NCI-H2171 (cell line): ENCODE measurements around the gene PLOD1.
"Not testable (repeated sequence)": the region's sequence is repeated elsewhere in the genome, so short reads cannot be mapped to it uniquely, and the experiment has no call there.

Experiments
- DNase-seq: peaks from one replicate; lab custom pipeline; 2025; lab: John Stamatoyannopoulos, UW

PLOD1 gene

DNA sequence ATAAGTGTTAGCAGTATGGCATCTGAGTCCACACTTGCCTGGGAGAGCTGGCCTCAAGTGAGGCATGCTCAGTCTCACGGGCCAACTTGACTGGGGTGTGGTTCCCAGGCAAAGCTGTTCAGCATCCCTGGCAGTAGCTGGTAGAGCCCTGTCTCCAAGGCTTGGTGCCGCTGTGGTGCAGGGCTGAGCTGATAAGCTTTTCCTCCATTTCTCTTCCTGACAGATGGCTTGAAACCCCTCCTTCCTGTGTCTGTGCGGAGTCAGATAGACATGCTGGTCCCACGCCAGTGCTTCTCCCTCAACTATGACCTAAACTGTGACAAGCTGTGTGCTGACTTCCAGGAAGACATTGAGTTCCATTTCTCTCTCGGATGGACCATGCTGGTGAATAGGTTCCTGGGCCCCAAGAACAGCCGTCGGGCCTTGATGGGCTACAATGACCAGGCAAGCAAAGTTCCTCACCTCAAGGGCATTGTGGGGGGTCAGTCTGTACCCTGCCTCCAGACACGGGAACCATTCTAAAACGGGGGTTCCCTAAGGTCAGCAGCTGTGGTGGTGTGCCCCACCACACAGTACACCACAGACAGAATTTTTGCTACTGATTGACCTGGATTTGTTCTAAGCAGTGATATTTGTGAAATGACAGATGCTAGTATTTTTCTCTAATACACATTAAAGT, 71.1 kb downstream of the PLOD1 start:
- DNase-seq: no peak

DNA sequence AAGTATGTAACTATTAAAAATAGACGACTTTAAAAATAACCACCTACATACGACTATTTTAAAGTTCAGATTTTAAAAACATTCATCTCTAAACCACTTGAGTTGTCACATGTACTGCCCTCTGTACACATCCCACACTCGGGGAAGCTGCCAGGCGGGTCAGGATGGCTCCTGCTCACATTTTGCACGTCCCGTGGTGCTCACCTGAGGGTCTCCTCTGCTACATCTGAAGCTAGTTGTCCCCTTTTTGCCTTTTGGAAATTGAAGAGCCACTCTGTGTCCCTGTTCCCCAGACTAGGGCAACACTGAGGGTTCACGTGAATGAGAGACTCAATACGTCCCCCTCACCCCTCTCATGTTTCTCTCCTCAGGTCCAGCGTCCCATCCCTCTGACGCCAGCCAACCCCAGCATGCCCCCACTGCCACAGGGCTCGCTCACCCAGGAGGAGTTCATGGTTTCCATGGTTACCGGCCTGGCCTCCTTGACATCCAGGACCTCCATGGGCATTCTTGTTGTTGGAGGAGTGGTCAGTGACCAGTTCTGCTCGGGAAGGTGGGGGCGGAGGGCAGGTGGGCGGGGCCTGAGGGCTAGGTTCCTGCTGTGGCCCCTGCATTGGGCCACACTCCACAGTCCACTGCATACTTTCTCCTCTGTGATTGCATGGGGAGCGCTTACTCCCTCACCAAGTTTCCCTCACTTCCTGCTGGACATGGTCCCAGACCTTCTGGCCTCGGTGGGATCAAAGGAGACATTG, 71.8 kb downstream of the PLOD1 start:
- no peak for DNase-seq

DNA sequence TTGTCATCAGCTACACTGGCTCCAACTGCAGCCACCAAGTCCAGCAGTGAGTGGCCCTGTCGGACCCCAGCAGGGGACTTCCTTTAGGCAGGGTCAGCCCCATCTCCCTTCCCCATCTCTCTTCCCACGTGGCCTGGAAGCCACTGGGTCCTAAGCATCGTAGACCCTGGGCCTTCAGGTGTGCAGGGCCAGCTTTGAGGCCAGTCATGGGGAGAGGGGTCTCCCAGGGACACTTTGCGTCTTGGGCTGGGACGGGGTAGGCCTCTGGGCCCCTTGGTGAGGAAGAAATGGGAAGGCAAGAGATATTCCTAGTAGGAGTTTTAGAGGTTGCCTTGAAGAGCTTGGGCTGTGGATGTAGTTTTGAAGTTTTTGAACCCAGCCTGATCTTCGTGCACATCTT, 72.7 kb downstream of the PLOD1 start:
- no peak for DNase-seq

DNA sequence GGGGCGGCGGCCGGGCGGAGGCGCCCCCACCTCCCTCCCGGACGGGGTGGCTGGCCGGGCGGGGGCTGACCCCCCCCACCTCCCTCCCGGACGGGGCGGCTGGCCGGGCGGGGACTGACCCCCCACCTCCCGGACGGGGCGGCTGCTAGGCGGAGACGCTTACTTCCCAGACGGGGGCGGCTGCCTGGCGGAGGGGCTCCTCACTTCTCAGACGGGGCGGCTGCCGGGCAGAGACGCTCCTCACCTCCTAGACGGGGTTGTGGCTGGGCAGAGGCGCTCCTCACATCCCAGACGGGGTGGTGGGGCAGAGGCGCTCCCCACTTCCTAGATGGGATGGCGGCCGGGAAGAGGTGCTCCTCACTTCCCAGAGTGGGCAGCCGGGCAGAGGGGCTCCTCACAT, 73.8 kb downstream of the PLOD1 start:
- DNase-seq: not testable (repeated sequence)

DNA sequence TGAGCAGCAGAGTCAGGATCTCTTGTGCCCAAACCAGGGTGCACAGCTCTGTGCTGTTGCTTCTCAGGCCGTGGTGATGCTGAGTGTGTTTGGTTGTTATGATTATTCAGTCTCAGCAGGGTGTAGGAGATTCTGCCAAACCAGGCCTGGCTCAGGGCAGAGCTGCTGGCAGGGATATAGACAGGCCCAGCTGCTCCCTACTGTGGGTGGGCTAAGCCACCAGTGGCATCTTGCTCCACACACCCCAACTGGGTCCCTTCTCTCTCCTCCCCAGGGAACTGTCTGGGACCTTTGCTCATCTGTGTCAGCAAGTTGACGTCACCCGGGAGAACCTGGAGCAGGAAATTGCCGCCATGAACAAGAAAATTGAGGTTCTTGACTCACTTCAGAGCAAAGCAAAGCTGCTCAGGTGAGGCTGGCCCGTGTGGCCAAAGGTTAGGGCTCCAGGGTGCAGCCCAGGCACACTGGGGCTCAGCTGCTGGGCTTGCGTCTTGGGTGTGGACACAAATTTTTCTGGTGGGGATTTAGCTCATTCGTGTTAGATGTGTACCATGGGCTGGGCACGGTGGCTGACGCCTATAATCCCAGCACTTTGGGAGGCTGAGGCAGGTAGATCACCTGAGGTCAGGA, 74.9 kb downstream of the PLOD1 start:
- no peak for DNase-seq

DNA sequence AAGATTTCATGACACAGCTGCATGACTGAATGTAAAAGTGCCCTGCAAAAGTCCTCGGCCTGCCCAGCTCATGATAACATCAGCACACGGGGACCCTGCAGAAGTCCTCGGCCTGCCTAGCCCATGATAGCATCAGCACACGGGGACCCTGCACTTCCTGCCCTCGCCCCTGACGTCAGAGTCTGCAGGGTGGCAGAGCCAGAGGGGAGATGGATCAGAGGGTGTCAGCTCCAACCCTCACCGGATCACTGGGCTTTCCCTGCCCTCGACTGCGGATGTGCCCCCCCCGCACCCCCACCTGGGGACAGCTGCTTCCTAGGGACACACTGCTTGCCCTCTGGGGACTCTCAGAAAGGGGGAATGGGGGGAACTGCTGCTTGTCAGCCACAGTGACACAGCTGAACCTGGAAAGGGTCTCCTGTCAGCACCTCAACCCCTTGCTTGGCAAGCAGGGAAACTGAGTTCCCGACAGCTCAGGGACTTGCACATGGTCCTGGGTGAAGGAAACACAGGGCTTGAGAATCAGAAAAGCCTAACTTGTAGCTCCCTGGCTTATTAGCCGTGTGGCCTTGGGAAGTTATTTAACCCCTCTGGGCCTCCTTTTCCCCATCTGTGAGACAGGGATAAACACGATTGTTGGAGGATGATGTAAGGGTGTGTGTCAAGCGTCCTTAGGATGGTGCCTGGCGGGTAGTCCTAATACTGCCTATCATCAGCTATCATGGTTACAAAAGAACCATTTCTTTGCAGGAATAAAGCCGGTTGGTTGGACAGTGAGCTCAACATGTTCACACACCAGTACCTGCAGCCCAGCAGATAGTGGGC, 76.4 kb downstream of the PLOD1 start:
- DNase-seq: no peak

DNA sequence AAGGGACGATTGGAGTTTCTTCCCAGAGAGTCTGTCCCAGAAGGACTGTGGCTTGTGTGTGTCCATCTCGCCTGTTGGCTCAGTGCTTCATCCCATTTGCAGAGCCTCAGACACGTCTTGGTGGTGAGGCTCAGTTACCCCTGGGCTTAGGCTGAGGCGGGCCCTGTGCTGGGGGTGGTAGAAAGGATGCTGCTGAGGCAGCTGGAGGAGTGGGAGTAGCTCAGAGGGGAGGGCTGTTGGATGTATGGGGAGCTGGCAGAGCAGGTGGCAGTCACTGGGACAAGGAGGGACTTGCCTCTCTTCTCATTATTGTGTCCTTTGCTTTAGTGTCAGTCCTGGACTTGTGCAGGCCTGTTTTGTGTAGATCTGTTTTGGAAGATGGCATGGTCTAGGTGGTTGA, 77.5 kb downstream of the PLOD1 start:
- DNase-seq: peak; percentile 29

DNA sequence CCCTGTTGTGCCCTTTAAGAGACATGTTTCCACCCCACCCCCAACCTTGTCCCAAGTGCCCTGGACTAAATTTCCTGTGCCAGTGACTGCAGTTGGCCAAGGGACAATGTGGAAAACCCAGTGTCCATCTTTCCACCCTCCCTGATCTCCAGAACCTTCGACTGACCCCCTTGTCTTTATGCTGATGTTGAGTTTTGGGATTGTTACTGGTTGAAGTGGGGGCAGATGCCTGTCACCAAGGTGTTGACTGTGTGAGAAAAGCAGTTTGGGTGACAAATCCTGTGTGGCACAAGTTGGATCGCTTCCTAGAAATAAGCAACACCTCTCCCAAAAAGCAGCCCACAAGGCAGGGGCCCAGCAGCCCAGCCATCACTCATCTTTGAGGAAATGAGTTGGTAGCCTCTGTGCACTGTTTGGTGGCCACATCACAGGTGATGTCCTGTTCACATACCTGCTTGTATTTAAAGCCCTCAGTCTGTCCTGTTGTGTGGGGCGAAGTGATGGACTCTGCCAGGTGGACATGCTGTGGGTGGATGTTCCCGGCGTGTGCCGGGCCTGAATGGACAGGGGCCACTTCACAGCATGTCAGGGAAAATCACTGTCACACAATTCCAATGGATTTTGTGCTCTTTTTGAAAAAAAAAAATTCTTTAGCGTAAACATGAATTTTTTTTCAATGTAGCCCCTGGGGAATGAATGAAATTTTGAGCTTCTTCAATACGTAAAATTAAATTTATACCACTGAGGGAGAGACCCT, 78.2 kb downstream of the PLOD1 start:
- no peak for DNase-seq

DNA sequence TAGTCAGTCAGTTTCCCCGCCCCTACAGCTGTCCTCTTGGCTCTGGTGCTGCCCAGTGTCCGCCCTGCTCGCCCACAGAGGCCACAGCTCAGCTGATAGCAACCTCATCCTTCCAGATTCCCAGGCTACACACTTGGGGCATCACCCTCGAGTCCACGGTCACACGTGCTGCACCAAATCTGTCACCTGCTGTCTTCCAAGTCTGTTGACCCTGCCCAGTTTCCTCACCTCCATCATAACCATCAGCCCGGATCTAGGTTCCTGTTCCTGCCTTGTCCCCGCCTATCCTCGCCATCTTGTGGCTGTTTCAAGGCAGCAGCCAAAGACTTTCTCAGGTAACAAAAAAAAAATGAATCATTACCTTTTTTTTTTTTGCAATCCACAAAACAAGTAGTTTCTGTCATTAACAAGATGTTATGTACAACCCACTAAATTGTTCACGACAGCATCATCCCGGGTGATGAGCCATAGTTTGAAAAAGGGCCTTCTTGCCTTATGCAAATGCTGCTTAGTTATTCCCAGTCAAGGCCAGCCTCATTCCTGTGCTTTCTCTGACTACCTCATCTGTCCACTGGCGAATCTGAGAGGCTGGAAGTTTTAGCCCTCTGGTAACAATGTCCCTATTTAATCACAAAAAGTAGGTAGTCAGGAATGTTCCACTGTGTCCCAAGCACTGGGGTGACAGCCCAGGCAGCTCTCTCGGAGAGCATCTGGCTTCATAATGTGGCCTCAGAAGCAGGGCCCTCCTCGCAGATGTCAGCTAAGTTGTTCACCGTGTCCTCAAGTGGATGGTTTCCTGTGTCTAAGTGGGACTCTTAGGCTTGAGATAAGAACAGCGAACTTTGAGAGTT, 79.8 kb downstream of the PLOD1 start:
- DNase-seq: peak; percentile 29

DNA sequence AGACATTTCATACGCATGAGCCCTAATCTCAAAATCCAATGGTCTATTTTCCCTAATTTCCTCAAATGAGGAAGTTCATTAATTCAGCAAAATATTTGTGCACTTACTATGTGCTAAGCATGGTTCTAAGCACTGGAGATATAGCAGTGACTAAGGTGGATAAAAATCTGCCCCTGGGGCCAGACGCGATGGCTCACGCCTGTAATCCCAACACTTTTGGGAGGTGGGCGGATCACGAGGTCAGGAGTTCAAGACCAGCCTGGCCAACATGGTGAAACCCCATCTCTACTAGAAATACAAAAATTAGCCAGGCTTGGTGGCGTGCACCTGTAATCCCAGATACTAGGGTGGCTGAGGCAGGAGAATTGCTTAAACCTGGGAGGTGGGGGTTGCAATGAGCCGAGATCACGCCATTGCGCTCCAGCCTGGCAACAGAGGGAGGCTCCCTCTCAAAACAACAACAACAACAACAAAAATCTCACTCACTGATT, 80.5 kb downstream of the PLOD1 start:
- DNase-seq: no peak

DNA sequence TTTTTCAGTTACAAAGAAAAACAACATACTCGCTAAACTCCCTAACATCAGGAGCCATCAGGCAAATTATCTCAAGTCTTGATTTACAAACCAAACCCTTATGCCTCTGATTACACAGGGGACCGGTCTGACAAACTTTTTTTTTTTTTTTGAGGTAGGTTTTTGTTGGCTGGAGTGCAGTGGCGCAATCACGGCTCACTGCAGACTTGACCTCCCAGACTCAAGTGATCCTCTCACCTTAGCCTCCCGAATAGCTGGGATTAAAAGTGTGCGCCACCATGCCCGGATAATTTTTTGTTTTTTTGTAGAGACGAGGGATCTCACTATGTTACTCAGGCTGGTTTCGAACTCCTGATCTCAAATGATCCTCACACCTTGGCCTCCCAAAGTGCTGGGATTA, 81.0 kb downstream of the PLOD1 start:
- no peak for DNase-seq

DNA sequence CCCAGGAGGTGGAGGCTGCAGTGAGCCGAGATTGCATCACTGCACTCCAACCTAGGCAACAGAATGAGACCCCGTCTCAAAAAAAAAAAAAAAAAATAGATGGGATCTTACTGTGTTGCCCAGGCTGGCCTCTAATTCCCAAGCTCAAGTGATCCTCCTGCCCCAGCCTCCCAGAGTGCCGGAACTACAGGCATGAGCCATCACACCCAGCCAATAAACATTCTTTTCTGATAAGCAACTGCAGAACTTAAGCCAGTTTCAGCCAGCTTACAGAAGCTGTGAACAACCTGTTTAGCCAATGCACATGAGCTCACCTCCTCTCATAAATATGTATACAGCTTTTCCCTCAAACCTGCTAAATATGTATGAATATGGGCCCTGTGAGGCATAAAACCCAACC, 81.7 kb downstream of the PLOD1 start:
- DNase-seq: no peak

DNA sequence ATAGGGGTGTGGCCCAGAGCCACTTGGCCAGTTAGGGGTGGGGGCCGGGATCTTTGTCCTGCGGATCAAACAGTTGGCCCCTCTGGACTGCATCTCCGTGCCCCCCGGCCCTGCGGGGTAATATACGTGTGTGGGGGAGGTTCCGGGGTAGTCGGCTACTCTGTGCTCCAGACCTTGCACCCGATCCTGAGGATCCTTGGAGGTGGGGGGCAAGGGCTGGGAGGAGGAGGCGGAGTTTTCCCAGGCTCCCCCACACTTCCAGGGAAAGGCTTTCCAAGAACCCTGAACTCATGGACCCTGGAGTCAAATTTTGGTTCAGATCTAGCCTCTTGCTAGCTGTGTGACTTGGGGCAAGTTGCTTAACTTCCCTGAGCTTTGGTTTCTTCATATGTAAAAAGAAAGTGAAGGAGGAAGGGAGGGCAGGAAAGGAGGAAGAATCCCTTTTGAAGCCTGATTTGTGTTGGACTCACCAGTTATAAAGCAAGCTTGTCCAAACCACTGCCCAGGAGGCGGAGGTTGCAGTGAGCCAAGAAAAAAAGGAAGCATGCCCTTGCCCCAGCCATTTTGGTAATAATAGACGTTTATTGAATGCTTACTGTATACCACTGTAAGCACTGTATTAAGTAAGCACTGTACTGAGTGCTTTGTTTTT, 85.5 kb downstream of the PLOD1 start:
- no peak for DNase-seq

DNA sequence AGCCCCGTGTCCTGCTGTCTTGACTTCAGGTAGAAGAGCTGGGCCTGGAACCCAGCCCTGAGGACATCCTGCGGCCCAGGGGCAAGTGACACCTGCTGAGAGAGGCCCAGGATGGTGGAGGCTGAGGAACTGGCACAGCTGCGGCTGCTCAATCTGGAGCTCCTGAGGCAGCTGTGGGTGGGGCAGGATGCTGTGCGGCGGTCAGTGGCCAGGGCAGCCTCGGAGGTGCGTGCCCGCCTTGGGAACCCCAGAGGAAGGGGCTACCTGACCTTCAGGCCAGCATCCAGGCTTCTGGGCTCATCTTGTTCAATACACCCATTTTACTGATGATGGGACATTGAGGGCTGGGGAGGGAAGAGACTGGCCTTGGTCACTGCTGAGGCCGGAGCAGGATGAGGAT, 87.1 kb downstream of the PLOD1 start:
- DNase-seq: no peak

DNA sequence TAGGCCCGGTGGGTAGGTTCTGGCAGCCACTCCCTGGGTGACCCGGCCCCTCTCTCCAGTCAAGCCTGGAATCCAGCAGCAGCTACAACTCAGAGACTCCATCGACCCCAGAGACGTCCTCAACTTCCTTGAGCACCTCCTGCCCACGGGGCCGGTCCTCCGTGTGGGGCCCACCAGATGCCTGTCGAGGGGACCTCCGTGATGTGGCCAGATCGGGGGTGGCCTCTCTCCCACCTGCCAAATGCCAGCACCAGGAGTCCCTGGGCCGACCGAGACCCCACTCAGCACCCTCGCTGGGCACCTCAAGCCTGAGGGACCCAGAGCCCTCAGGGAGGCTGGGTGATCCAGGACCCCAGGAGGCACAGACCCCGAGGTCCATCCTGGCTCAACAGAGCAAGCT, 87.5 kb downstream of the PLOD1 start:
- no peak for DNase-seq
